Mesenchymal stem cell (in vitro differentiated cells and primary cell): ENCODE measurements around the gene APP.

Source experiments
- DNase-seq: peaks from one replicate; pipeline ENCODE4 v3.0.0-alpha.2; 2013
- H2AFZ ChIP-seq: one replicate; pipeline ENCODE4 v1.6.1; 2013; ENCODE audit warnings: low read depth, mild to moderate bottlenecking, control low read depth, inconsistent platforms, low read length, moderate library complexity
- H2AK5ac ChIP-seq: 2 replicates; pipeline ENCODE4 v1.6.1; 2013; ENCODE audit warnings: low read length, moderate library complexity, mild to moderate bottlenecking, inconsistent platforms; ENCODE audit not compliant: severe bottlenecking
- H2BK120ac ChIP-seq: one replicate; pipeline ENCODE4 v1.6.1; 2013; ENCODE audit warnings: low read depth, mild to moderate bottlenecking, inconsistent platforms, low read length, moderate library complexity
- H2BK12ac ChIP-seq, 2 experiments: one replicate each; pipeline ENCODE4 v1.6.1; 2013; ENCODE audit warnings: inconsistent platforms in 2 of 2, low read length in 2 of 2, mild to moderate bottlenecking in 2 of 2, moderate library complexity in 2 of 2, control low read depth in 1 of 2
- H2BK15ac ChIP-seq: one replicate; pipeline ENCODE4 v1.6.1; 2013; ENCODE audit warnings: mild to moderate bottlenecking, low read depth, inconsistent platforms; ENCODE audit not compliant: poor library complexity, severe bottlenecking
- H2BK5ac ChIP-seq: 2 replicates; pipeline ENCODE4 v1.6.1; 2013; ENCODE audit warnings: low read depth, mild to moderate bottlenecking, low read length, control low read depth, inconsistent platforms; ENCODE audit not compliant: poor library complexity, severe bottlenecking
- H3K14ac ChIP-seq, 2 experiments: one replicate each; pipeline ENCODE4 v1.6.1; 2013; ENCODE audit warnings: inconsistent platforms in 2 of 2, low read length in 2 of 2, control low read depth in 1 of 2, mild to moderate bottlenecking in 1 of 2, moderate library complexity in 1 of 2
- H3K18ac ChIP-seq, 2 experiments: one replicate each; pipeline ENCODE4 v1.6.1; 2013; ENCODE audit warnings: inconsistent platforms in 2 of 2, low read length in 2 of 2, control low read depth in 1 of 2, low read depth in 1 of 2, mild to moderate bottlenecking in 1 of 2
- H3K23ac ChIP-seq, 2 experiments: one replicate each; pipeline ENCODE4 v1.6.1; 2013; ENCODE audit warnings: inconsistent platforms in 2 of 2, low read length in 2 of 2, mild to moderate bottlenecking in 2 of 2, moderate library complexity in 2 of 2, control low read depth in 1 of 2
- H3K27ac ChIP-seq: 2 replicates; pipeline ENCODE4 v1.5.1; 2013; ENCODE audit warnings: mild to moderate bottlenecking, moderate library complexity, low read length, control low read depth, inconsistent platforms; ENCODE audit not compliant: poor library complexity, severe bottlenecking
- H3K27me3 ChIP-seq, 2 experiments: 2 replicates each; pipeline versions ENCODE4 v1.6.1 to v1.7.0; 2013; ENCODE audit warnings: low read length in 2 of 2, mild to moderate bottlenecking in 2 of 2, moderate library complexity in 2 of 2, control low read depth in 1 of 2, inconsistent platforms in 1 of 2; ENCODE audit not compliant: control insufficient read depth in 1 of 2, insufficient read depth in 1 of 2
- H3K36me3 ChIP-seq, 2 experiments: 2 replicates each; pipeline versions ENCODE4 v1.6.1 to v1.7.0; 2013; ENCODE audit warnings: low read length in 2 of 2, control low read depth in 1 of 2, inconsistent platforms in 1 of 2, low read depth in 1 of 2, mild to moderate bottlenecking in 1 of 2; ENCODE audit not compliant: insufficient read depth in 2 of 2, control insufficient read depth in 1 of 2
- H3K4ac ChIP-seq, 2 experiments: one replicate each; pipeline ENCODE4 v1.6.1; 2013; ENCODE audit warnings: inconsistent platforms in 2 of 2, low read length in 2 of 2, mild to moderate bottlenecking in 2 of 2, moderate library complexity in 2 of 2, control low read depth in 1 of 2, low read depth in 1 of 2
- H3K4me1 ChIP-seq: 2 replicates; pipeline ENCODE4 v1.6.1; 2013; ENCODE audit warnings: low read depth, low read length, control low read depth; ENCODE audit not compliant: control insufficient read depth, insufficient read depth
- H3K4me2 ChIP-seq: 2 replicates; pipeline ENCODE4 v1.6.1; 2013; ENCODE audit warnings: low read length, mild to moderate bottlenecking, inconsistent platforms; ENCODE audit not compliant: poor library complexity, severe bottlenecking
- H3K4me3 ChIP-seq, 2 experiments: 2 replicates each; pipeline versions ENCODE4 v1.5.1 to v1.7.0; 2013; ENCODE audit warnings: low read length in 2 of 2, mild to moderate bottlenecking in 2 of 2, control low read depth in 1 of 2, low read depth in 1 of 2; ENCODE audit not compliant: insufficient read depth in 1 of 2
- H3K79me1 ChIP-seq: replicated peaks from 2 replicates; pipeline ENCODE4 v1.6.1; 2013; ENCODE audit warnings: mild to moderate bottlenecking, control low read depth, low read length, inconsistent platforms; ENCODE audit not compliant: poor library complexity, severe bottlenecking
- H3K9ac ChIP-seq: 2 replicates; pipeline ENCODE4 v1.7.0; 2013; ENCODE audit warnings: mild to moderate bottlenecking, low read length, moderate library complexity
- H3K9me3 ChIP-seq: 2 replicates; pipeline ENCODE4 v1.7.0; 2013; ENCODE audit warnings: mild to moderate bottlenecking, low read length; ENCODE audit not compliant: control insufficient read depth
- H4K8ac ChIP-seq: one replicate; pipeline ENCODE4 v1.6.1; 2013; ENCODE audit warnings: inconsistent platforms, mild to moderate bottlenecking, low read length, moderate library complexity
- H4K91ac ChIP-seq: one replicate; pipeline ENCODE4 v1.6.1; 2013; ENCODE audit warnings: mild to moderate bottlenecking, low read length, inconsistent platforms
- WGBS: methylation state at CpG from one replicate; pipeline ENCODE4 v1.1.7; 2013; ENCODE audit warnings: mixed read lengths; 5-methylcytosine and 5-hydroxymethylcytosine counted together

Gene APP

DNA sequence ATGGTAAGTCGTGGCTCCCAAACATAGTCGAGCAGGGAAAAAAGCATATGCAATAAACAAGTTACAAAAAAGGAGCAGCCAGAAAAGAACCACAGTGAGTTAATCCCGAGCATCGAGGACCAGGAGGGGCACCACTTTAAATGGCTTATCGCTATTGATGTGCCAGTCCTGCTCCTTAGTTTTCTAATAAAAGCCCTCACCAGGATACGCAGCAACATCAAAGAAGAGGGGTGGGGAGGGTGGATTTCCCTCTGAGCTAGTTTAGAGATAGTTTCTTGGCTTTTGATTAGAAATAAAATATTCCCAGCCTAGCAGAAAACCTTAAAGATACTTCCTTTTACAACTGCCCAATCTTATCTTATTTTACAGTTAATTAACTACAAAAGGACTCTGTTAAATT, 265.4 kb downstream of the APP start:
- no peak overlapping the region for H3K23ac ChIP-seq
- no peak overlapping the region for H2BK5ac ChIP-seq
- peaks cover 14% of the 10 kb centered on the region for H3K79me1 ChIP-seq
- H3K27me3 ChIP-seq, result no peaks in the 10 kb centered on the region
- H2BK120ac ChIP-seq, result no peak overlapping the region
- H2AK5ac ChIP-seq, result no peak overlapping the region
- H2AFZ ChIP-seq, result no peak overlapping the region
- WGBS, result 89% methylated on average over 5 of the region's 6 CpGs
- no peak overlapping the region for H2BK15ac ChIP-seq
- no peak for DNase-seq
- no peak overlapping the region for H3K4me3 ChIP-seq
- no peak overlapping the region for H4K91ac ChIP-seq
- H3K9ac ChIP-seq, result no peak overlapping the region
- peaks cover 10 to 54% of the 10 kb centered on the region in 2 experiments for H3K36me3 ChIP-seq
- H3K14ac ChIP-seq, result no peak overlapping the region
- peak overlapping the region; percentile 77 for H4K8ac ChIP-seq
- no peak overlapping the region for H3K4ac ChIP-seq
- no peak overlapping the region for H2BK12ac ChIP-seq
- H3K4me2 ChIP-seq, result no peak overlapping the region
- H3K18ac ChIP-seq, result no peak overlapping the region
- no peaks in the 10 kb centered on the region for H3K9me3 ChIP-seq
- no peaks in the 10 kb centered on the region for H3K4me1 ChIP-seq
- no peak overlapping the region for H3K27ac ChIP-seq

- Histone ChIP-seq H3K9ac (no peak overlapping the region), H3K14ac (no peak overlapping the region), H3K79me1 (peaks cover 18% of the 10 kb centered on the region), H2BK15ac (no peak overlapping the region), H3K36me3 (peaks cover 14 to 54% of the 10 kb centered on the region in 2 experiments), H2BK120ac (no peak overlapping the region), H2AK5ac (no peak overlapping the region), H3K4ac (no peak overlapping the region), H2AFZ (no peak overlapping the region), H2BK5ac (no peak overlapping the region), H3K4me3 (no peak overlapping the region), H3K27me3 (no peaks in the 10 kb centered on the region), H3K27ac (no peak overlapping the region), H3K9me3 (no peaks in the 10 kb centered on the region), H3K4me1 (no peaks in the 10 kb centered on the region), H3K4me2 (no peak overlapping the region), H2BK12ac (no peak overlapping the region), H3K23ac (no peak overlapping the region), H4K8ac (no peak overlapping the region), H3K18ac (no peak overlapping the region), H4K91ac (no peak overlapping the region)
- DNase-seq, result no peak
- WGBS, result no CpG with 5 or more reads among the region's 1 CpG
Observed at GRCh38 chr21:25904044-25904695, 266.4 kb downstream of the APP start.

GRCh38 chr21:25903607-25904006, 267.0 kb downstream of the APP start:
- Histone ChIP-seq H3K4me1 (no peaks in the 10 kb centered on the region), H3K14ac (no peak overlapping the region), H3K27me3 (no peaks in the 10 kb centered on the region), H4K8ac (no peak overlapping the region), H3K36me3 (peaks cover 14 to 60% of the 10 kb centered on the region in 2 experiments), H3K9me3 (no peaks in the 10 kb centered on the region), H3K4me3 (no peak overlapping the region), H3K18ac (no peak overlapping the region), H2AFZ (no peak overlapping the region), H2AK5ac (no peak overlapping the region), H4K91ac (no peak overlapping the region), H3K4ac (no peak overlapping the region), H2BK12ac (no peak overlapping the region), H2BK5ac (no peak overlapping the region), H2BK15ac (no peak overlapping the region), H3K9ac (no peak overlapping the region), H3K79me1 (peaks cover 20% of the 10 kb centered on the region), H2BK120ac (no peak overlapping the region), H3K4me2 (no peak overlapping the region), H3K23ac (no peak overlapping the region), H3K27ac (no peak overlapping the region)
- WGBS, result 76% methylated on average over 5 of the region's 5 CpGs
- DNase-seq, result peak; percentile 27

GRCh38 chr21:25901330-25901979, 269.1 kb downstream of the APP start:
- Histone ChIP-seq H2BK15ac (no peak overlapping the region), H3K14ac (no peak overlapping the region), H3K23ac (no peak overlapping the region), H3K4ac (no peak overlapping the region), H2BK120ac (no peak overlapping the region), H3K27me3 (no peaks in the 10 kb centered on the region), H3K4me3 (no peak overlapping the region), H4K91ac (no peak overlapping the region), H2AK5ac (no peak overlapping the region), H3K4me1 (no peaks in the 10 kb centered on the region), H3K9me3 (no peaks in the 10 kb centered on the region), H2BK5ac (no peak overlapping the region), H3K9ac (no peak overlapping the region), H3K18ac (no peak overlapping the region), H3K27ac (no peak overlapping the region), H3K79me1 (peaks cover 21% of the 10 kb centered on the region), H3K36me3 (peaks cover 18 to 74% of the 10 kb centered on the region in 2 experiments), H2BK12ac (no peak overlapping the region), H4K8ac (no peak overlapping the region), H3K4me2 (no peak overlapping the region), H2AFZ (no peak overlapping the region)
- WGBS, result 95% methylated on average over 2 of the region's 2 CpGs
- no peak for DNase-seq
